HG03442 (cell line): ENCODE measurements around the gene CDK5RAP2.
"Not testable (repeated sequence)": the region's sequence is repeated elsewhere in the genome, so short reads cannot be mapped to it uniquely, and the experiment has no call there.

Experiments used
- ATAC-seq: cut with Tn5 transposase; IDR thresholded peaks from one replicate; pipeline ENCODE4 v1.9.1; 2021; ENCODE audit warnings: mild to moderate bottlenecking, moderate library complexity; ENCODE audit not compliant: unreplicated experiment

The CDK5RAP2 gene

GRCh38 chr9:120475341-120475740 lies 104.6 kb downstream of the CDK5RAP2 start:
- ATAC-seq, result no peak

- no peak for ATAC-seq
Measured at GRCh38 chr9:120474591-120475243, 105.2 kb downstream of the CDK5RAP2 start.

GRCh38 chr9:120473608-120474007 lies 106.4 kb downstream of the CDK5RAP2 start:
- ATAC-seq, result no peak

- ATAC-seq, result no peak
Measured at GRCh38 chr9:120465685-120466407, 114.1 kb downstream of the CDK5RAP2 start.

- no peak for ATAC-seq
Measured at GRCh38 chr9:120464887-120465421, 115.0 kb downstream of the CDK5RAP2 start.

GRCh38 chr9:120464176-120464886 lies 115.6 kb downstream of the CDK5RAP2 start:
- no peak for ATAC-seq

GRCh38 chr9:120463765-120464164 lies 116.2 kb downstream of the CDK5RAP2 start:
- ATAC-seq, result no peak

- ATAC-seq, result not testable (repeated sequence)
Measured at GRCh38 chr9:120461677-120462076, 118.3 kb downstream of the CDK5RAP2 start.

GRCh38 chr9:120456218-120456617 lies 123.7 kb downstream of the CDK5RAP2 start:
- ATAC-seq, result no peak

GRCh38 chr9:120454467-120454866 lies 125.5 kb downstream of the CDK5RAP2 start:
- no peak for ATAC-seq

- ATAC-seq, result no peak
Measured at GRCh38 chr9:120453792-120454191, 126.2 kb downstream of the CDK5RAP2 start.

- ATAC-seq, result no peak
Measured at GRCh38 chr9:120452631-120453030, 127.3 kb downstream of the CDK5RAP2 start.

GRCh38 chr9:120450916-120451315 lies 129.1 kb downstream of the CDK5RAP2 start:
- ATAC-seq, result no peak

GRCh38 chr9:120449566-120449965 lies 130.4 kb downstream of the CDK5RAP2 start:
- ATAC-seq, result no peak

- no peak for ATAC-seq
Measured at GRCh38 chr9:120447959-120448500, 131.9 kb downstream of the CDK5RAP2 start.

GRCh38 chr9:120446671-120447070 lies 133.3 kb downstream of the CDK5RAP2 start:
- ATAC-seq, result no peak

GRCh38 chr9:120443976-120444375 lies 136.0 kb downstream of the CDK5RAP2 start:
- ATAC-seq, result no peak

GRCh38 chr9:120443489-120443888 lies 136.5 kb downstream of the CDK5RAP2 start:
- no peak for ATAC-seq

- no peak for ATAC-seq
Measured at GRCh38 chr9:120442308-120442995, 137.5 kb downstream of the CDK5RAP2 start.

- no peak for ATAC-seq
Measured at GRCh38 chr9:120441426-120442307, 138.3 kb downstream of the CDK5RAP2 start.
